BLaER1 treated with 17β-estradiol and CSF1 and Interleukin-3, amounts not matched to agents 10 nM and 100 nM (cell line): ENCODE data around the gene MORN1.

Source experiments
- H3K27ac ChIP-seq, 11 experiments: shearing (Covaris generic); formaldehyde crosslinking; 2 replicates each; pipeline ENCODE4 v1.8.1; 2022
- H3K27me3 ChIP-seq, 11 experiments: shearing (Covaris generic); formaldehyde crosslinking; 2 replicates each; pipeline ENCODE4 v1.8.1; 2022
- H3K36me3 ChIP-seq, 11 experiments: shearing (Covaris generic); formaldehyde crosslinking; 2 replicates each; pipeline ENCODE4 v1.8.1; 2022
- H3K4me1 ChIP-seq, 10 experiments: shearing (Covaris generic); formaldehyde crosslinking; 2 replicates each; pipeline ENCODE4 v1.8.1; 2022
- H3K4me2 ChIP-seq, 11 experiments: shearing (Covaris generic); formaldehyde crosslinking; 2 replicates each; pipeline ENCODE4 v1.8.1; 2022
- H3K4me3 ChIP-seq, 10 experiments: shearing (Covaris generic); formaldehyde crosslinking; 2 replicates each; pipeline ENCODE4 v1.8.1; 2022
- H3K9ac ChIP-seq, 11 experiments: shearing (Covaris generic); formaldehyde crosslinking; 2 replicates each; pipeline ENCODE4 v1.8.1; 2022
- H3K9me3 ChIP-seq, 11 experiments: shearing (Covaris generic); formaldehyde crosslinking; replicated peaks in 1 of 11; 2 replicates each; pipeline ENCODE4 v1.8.1; 2022
- H4K20me1 ChIP-seq, 11 experiments: shearing (Covaris generic); formaldehyde crosslinking; 2 replicates each; pipeline ENCODE4 v1.8.1; 2022
- Cebpa-rat ChIP-seq, 11 experiments: shearing (Covaris generic); IDR thresholded peaks; 2 replicates each; pipeline ENCODE4 v1.8.1; 2022

The MORN1 gene

DNA sequence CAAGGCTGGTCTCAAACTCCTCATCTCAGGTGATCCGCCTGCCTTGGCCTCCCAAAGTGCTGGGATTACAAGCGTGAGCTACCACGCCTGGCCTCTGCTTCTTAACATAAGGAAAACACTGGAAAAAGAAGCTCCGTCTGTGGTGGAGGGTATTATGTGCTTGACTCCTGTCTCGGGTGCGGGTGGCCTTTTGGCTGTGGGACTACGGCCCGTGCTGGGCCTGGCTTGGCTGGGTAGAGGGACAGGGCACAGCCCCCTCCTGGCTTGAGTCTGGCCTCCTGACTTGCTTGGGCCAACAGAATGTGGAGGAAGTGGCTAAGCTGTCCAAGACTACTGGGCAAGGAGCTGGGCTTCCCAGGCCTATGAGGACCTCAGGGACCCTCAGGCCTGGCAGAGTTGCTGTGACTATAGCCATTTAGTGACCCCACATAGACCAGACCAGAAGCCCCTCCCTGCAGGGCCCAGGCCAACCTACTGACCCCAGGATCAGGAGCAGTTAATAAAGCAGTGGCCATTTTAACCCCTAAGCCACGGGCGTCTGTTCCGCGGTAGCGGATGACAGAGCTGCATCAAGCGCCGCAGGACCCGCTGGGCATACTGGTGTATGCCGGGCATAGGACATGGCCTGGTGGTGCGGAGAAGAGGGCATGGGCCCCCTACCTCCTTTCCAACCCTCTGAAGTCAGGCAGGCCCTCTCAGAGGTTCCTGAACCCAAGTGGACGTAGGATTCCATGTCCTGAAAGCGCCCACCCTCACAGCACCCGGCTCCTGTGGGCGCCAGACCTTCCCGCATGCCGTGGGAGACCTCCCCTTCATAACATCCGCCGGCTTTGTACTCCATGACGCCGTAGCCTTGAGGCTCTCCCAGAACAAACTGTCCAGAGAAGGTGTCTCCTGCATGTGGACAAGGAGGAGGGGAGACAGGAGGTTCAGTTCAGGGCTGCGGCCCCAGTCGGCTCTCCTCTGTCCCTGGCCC is 4.4 kb downstream of the MORN1 start:
- peak overlapping the region; percentile 54 to 94 (median 81); a peak in 21 of 22 replicates for H3K9ac ChIP-seq
- H3K27me3 ChIP-seq, result peaks cover 0 to 20% (median 8%) of the 10 kb centered on the region in 11 experiments; a peak in 10 of 22 replicates
- H3K4me3 ChIP-seq, result peak overlapping the region; percentile 37 to 68 (median 50); a peak in 17 of 20 replicates
- peaks cover 65 to 89% (median 73%) of the 10 kb centered on the region in 10 experiments for H3K4me1 ChIP-seq
- H3K4me2 ChIP-seq, result peak overlapping the region; percentile 90 to 99 (median 98)
- H3K9me3 ChIP-seq, result no peaks in the 10 kb centered on the region
- H3K27ac ChIP-seq, result peak overlapping the region; percentile 69 to 93 (median 76)
- no peak for TF ChIP-seq Cebpa-rat (IDR thresholded peaks at IDR 0.05)
- peaks cover 0 to 32% (median 5%) of the 10 kb centered on the region in 11 experiments; a peak in 8 of 22 replicates for H4K20me1 ChIP-seq
- H3K36me3 ChIP-seq, result no peaks in the 10 kb centered on the region

DNA sequence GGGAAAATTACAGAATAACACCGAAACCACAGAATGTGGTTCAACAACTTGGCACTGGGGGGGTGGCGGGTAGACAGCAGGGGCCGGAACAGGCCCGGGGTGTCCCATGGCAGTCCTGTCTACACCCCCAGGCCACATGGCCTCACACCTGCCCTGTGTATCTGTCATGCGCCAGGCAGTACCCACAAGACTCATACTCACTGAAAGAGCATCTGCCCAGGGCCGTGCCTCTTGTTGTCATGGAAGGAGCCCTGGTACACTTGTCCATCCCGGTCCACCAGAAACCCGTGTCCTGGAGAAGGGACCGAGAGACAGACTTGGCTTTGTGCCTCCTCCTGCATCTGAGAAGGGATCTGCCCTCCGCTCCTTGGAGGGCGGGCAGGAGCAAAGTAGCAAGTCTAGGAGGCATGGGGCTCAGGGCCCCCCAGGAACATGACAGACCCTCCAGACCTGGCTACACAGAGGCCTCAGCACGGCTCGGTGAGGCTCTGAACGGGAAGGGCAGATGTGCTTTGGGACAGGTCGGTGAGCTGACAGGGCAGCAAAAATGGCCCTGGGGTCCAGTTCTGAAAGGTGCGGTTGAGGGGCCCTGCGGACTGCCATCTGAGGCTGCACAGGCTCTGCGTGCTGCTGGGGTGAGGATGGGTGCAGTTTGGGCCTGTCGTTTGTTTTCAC is 5.6 kb downstream of the MORN1 start:
- Histone ChIP-seq H3K4me1 (peaks cover 75 to 98% (median 81%) of the 10 kb centered on the region in 10 experiments), H3K27me3 (peaks cover 3 to 29% (median 16%) of the 10 kb centered on the region in 11 experiments), H3K9ac (peak overlapping the region in 7 of 11 experiments; percentile 9 to 35 (median 31); a peak in 6 of 22 replicates), H3K9me3 (no peaks in the 10 kb centered on the region), H3K36me3 (no peaks in the 10 kb centered on the region), H4K20me1 (peaks cover 8 to 44% (median 15%) of the 10 kb centered on the region in 11 experiments; a peak in 18 of 22 replicates), H3K4me3 (no peak overlapping the region), H3K4me2 (peak overlapping the region; percentile 11 to 99 (median 81)), H3K27ac (peak overlapping the region in 1 of 11 experiments; percentile 13; a peak in 1 of 22 replicates)
- no peak for TF ChIP-seq Cebpa-rat (IDR thresholded peaks at IDR 0.05)

DNA sequence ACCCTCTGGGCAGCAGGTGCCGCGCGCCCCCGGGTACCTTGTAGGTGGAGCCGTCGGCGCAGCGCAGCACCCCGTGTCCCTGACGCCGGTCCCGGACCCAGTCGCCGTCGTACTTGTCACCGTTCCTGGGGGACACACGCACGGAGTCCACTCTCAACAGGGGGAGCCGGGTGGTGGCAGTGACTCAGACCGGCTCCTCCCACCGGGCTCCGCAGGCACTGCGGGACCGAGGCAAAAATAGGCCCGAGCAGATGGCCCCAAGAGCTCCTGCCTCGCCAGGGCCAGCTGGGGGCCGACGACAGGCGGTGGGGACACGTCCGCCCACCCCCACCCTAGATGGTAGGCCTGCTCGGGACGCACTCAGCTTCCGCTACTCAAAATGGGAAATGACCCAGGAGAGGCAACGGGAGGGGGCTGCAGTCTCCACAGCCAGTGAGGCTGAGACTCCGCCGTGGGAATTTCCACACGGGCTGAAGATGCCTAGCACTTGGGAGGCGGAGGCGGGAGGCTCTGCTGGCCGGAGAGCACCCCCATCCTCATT is 6.3 kb downstream of the MORN1 start:
- no peaks in the 10 kb centered on the region for H3K9me3 ChIP-seq
- no peak overlapping the region for H3K4me3 ChIP-seq
- H3K4me2 ChIP-seq, result peak overlapping the region; percentile 11 to 99 (median 81)
- H3K36me3 ChIP-seq, result no peaks in the 10 kb centered on the region
- peaks cover 11 to 37% (median 23%) of the 10 kb centered on the region in 11 experiments for H3K27me3 ChIP-seq
- peak overlapping the region in 5 of 11 experiments; percentile 22 to 56 (median 35); a peak in 4 of 22 replicates for H3K9ac ChIP-seq
- H3K27ac ChIP-seq, result peak overlapping the region in 3 of 11 experiments; percentile 4 to 57 (median 9); a peak in 3 of 22 replicates
- H4K20me1 ChIP-seq, result peaks cover 8 to 51% (median 23%) of the 10 kb centered on the region in 11 experiments; a peak in 18 of 22 replicates
- no peak for TF ChIP-seq Cebpa-rat (IDR thresholded peaks at IDR 0.05)
- H3K4me1 ChIP-seq, result peaks cover 71 to 95% (median 77%) of the 10 kb centered on the region in 10 experiments

DNA sequence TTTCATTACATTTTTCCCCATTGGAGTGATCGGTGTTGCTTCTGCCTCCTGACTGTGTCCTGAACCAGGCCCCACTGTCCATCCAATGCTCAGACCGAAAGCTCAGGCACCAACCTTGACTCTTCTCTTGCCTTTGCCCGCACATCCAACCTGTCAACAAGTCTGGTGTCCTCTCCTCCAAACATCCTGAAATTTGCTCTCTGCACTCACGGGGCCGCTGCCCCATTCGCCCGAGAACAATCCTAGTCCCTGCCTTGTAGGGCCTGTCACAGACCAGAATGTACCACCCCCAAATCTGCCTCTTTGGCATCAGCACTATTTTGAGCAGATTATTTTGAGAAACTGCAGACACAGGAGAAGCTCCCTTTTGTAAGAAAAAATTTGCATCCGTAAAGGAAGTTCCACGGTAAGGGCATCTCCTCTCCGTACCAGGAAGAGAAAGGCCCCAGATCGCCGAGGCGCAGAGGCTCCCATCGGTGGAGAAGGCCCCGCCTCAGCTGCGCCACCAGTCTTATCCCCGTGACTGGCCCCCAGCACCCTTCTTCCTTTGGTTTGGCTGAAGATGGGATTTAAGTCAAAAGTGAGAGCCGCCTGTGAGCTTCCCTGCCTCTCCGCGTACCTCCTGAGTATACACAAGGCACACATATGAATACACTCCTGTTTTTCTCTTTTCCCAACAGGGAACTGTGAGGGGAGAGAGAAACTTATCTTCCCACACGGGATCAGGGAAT is 7.1 kb downstream of the MORN1 start:
- H3K9me3 ChIP-seq, result no peaks in the 10 kb centered on the region
- peak overlapping the region in 6 of 11 experiments; percentile 1 to 56 (median 20); a peak in 6 of 22 replicates for H3K9ac ChIP-seq
- peaks cover 71 to 95% (median 77%) of the 10 kb centered on the region in 10 experiments for H3K4me1 ChIP-seq
- no peak overlapping the region for H3K4me3 ChIP-seq
- no peak for TF ChIP-seq Cebpa-rat (IDR thresholded peaks at IDR 0.05)
- H4K20me1 ChIP-seq, result peaks cover 8 to 58% (median 26%) of the 10 kb centered on the region in 11 experiments; a peak in 18 of 22 replicates
- peak overlapping the region in 9 of 11 experiments; percentile 11 to 99 (median 70); a peak in 12 of 22 replicates for H3K4me2 ChIP-seq
- no peaks in the 10 kb centered on the region for H3K36me3 ChIP-seq
- H3K27ac ChIP-seq, result peak overlapping the region in 3 of 11 experiments; percentile 4 to 57 (median 9); a peak in 3 of 22 replicates
- H3K27me3 ChIP-seq, result peaks cover 18 to 44% (median 30%) of the 10 kb centered on the region in 11 experiments

DNA sequence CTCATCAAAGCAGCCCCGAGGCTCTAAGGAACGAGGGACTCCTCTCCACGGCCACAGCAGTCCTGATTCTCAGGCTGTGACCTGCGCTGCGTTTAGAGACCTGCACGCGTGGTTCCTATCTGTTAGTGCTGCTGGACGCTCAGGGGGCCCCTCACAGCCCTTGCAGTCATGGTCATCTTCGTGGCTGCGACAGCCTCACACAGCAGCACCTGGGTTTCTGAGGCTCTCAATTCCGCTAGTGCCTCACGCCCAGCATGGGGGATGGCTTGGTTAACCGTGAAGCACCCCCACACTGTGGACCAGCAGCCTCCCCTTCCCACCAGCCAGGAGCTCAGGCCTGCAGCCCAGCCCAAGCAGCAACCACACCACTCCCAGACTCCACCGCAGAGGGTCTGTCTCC is 7.8 kb downstream of the MORN1 start:
- Histone ChIP-seq H3K9ac (peak overlapping the region in 1 of 11 experiments; percentile 1; a peak in 2 of 22 replicates), H3K4me1 (peaks cover 71 to 94% (median 77%) of the 10 kb centered on the region in 10 experiments), H3K4me2 (peak overlapping the region in 3 of 11 experiments; percentile 70 to 82 (median 81); a peak in 6 of 22 replicates), H3K27ac (no peak overlapping the region), H3K36me3 (no peaks in the 10 kb centered on the region), H3K4me3 (no peak overlapping the region), H3K27me3 (peaks cover 24 to 51% (median 37%) of the 10 kb centered on the region in 11 experiments), H4K20me1 (peaks cover 8 to 65% (median 28%) of the 10 kb centered on the region in 11 experiments; a peak in 18 of 22 replicates), H3K9me3 (no peaks in the 10 kb centered on the region)
- no peak for TF ChIP-seq Cebpa-rat (IDR thresholded peaks at IDR 0.05)

DNA sequence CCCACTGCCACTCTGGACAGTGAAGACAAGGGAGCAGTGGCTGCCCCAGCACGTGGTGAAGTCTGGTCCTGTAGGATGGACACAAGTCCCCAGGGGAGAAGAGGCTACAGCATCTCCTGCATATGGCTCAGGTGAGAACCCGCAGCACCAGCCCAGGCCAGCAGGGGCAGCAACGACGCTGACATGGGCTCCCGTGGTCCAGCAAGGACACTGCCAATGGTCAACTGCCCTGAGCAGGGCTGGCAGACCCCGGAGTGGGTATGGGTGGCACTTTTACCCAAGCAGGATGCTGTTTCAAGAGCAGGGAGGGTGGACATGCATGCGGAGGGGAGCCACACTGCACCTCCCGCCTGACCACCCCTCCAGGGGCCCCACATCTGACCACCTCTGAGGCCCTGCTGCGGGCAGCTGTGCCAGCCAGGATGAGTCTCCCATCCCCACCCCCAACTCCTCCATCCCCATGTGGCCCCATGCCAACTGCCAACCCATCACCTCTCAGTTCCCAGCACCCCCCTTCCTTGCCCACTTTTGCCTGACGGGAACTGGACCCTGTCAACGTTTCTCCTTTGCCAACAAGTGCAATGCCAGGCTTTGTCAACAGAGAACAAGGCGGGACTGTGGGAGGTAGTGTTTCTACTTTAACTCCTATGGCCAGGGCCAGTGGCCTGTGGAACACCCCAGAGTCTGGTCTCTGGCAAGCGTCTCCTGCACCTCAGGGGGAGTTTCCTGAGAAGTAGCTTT is 8.6 kb downstream of the MORN1 start:
- peaks cover 8 to 67% (median 36%) of the 10 kb centered on the region in 11 experiments; a peak in 18 of 22 replicates for H4K20me1 ChIP-seq
- TF ChIP-seq Cebpa-rat (IDR thresholded peaks at IDR 0.05), result no peak
- H3K27ac ChIP-seq, result no peak overlapping the region
- H3K9me3 ChIP-seq, result no peaks in the 10 kb centered on the region
- H3K4me3 ChIP-seq, result no peak overlapping the region
- peaks cover 64 to 86% (median 71%) of the 10 kb centered on the region in 10 experiments for H3K4me1 ChIP-seq
- peaks cover 25 to 59% (median 45%) of the 10 kb centered on the region in 11 experiments for H3K27me3 ChIP-seq
- no peaks in the 10 kb centered on the region for H3K36me3 ChIP-seq
- H3K9ac ChIP-seq, result no peak overlapping the region
- peak overlapping the region in 5 of 11 experiments; percentile 2 to 82 (median 54); a peak in 5 of 22 replicates for H3K4me2 ChIP-seq
